B cell (primary cell): ENCODE results near the gene CFAP47. TPM values are rescaled to one million over a fixed set of nuclear protein-coding genes. Genes with fewer than 3 reads are reported as not detected.

ENCODE experiments used
- ATAC-seq: fragments of 200-7000 bp; cut with Tn5 transposase; one replicate; pipeline ENCODE4 v1.10.0; 2021; ENCODE audit warnings: low read depth, mild to moderate bottlenecking, moderate number of reproducible peaks, moderate library complexity
- CTCF ChIA-PET: fragments of 350-600 bp; sonication (Branson Sonifier 250); formaldehyde crosslinking; loops from one replicate; lab custom pipeline; 2021; ENCODE audit warnings: antibody characterized with exemption, inconsistent platforms; lab: Charles Lee
- POLR2A ChIA-PET: fragments of 350-600 bp; sonication (Branson Sonifier 250); formaldehyde crosslinking; loops from one replicate; lab custom pipeline; 2021; ENCODE audit warnings: antibody characterized with exemption; lab: Charles Lee
- DNase-seq: peaks from one replicate; pipeline ENCODE4 v3.0.0; 2013
- H2AFZ ChIP-seq: 2 replicates; pipeline ENCODE4 v1.6.1; 2012; ENCODE audit warnings: mild to moderate bottlenecking, low read depth, low read length; ENCODE audit not compliant: insufficient read depth, poor library complexity, severe bottlenecking
- H3K27ac ChIP-seq, 2 donors: 1 replicate in 1 of 2; 2 replicates in 1 of 2; pipeline ENCODE4 v1.5.1; 2012 to 2013; ENCODE audit warnings: low read length in 2 of 2, mild to moderate bottlenecking in 2 of 2, moderate library complexity in 1 of 2
- H3K27me3 ChIP-seq, 4 experiments: fragments of 200-600 bp in 1 of 4; sonication (generic) in 1 of 4; replicated peaks in 1 of 4; 1 replicate in 2 of 4; 2 replicates in 2 of 4; pipeline versions ENCODE4 v1.6.1 to v1.7.0; 2013 to 2016; ENCODE audit warnings: low read length in 3 of 4, mild to moderate bottlenecking in 2 of 4, mixed read lengths in 1 of 4, moderate library complexity in 1 of 4; ENCODE audit not compliant: insufficient read depth in 4 of 4, control insufficient read depth in 3 of 4; ENCODE audit errors: control extremely low read depth in 1 of 4
- H3K36me3 ChIP-seq, 2 experiments: replicated peaks in 1 of 2; 1 replicate in 1 of 2; 2 replicates in 1 of 2; pipeline versions ENCODE4 v1.6.1 to v1.7.1; 2013; ENCODE audit warnings: low read length in 1 of 2; ENCODE audit not compliant: insufficient read depth in 2 of 2, control insufficient read depth in 1 of 2; ENCODE audit errors: control extremely low read depth in 1 of 2, extremely low read depth in 1 of 2
- H3K4me1 ChIP-seq, 2 donors: fragments of 200-600 bp in 1 of 2; sonication (generic) in 1 of 2; 1 replicate in 1 of 2; 2 replicates in 1 of 2; pipeline versions ENCODE4 v1.5.1 to v1.6.1; 2013 to 2017; ENCODE audit warnings: low read length in 2 of 2; ENCODE audit not compliant: control insufficient read depth in 2 of 2, insufficient read depth in 2 of 2
- H3K4me2 ChIP-seq: replicated peaks from 2 replicates; pipeline ENCODE3; 2012; ENCODE audit warnings: mild to moderate bottlenecking, low read depth, low read length; ENCODE audit not compliant: poor library complexity, severe bottlenecking
- H3K4me3 ChIP-seq, 5 experiments: fragments of 200-600 bp in 1 of 5; sonication (generic) in 1 of 5; 1 replicate in 3 of 5; 2 replicates in 2 of 5; pipeline versions ENCODE4 v1.5.1 to v1.7.0; 2011 to 2016; ENCODE audit warnings: low read length in 4 of 5, mild to moderate bottlenecking in 4 of 5, low read depth in 2 of 5, control low read depth in 1 of 5, moderate library complexity in 1 of 5; ENCODE audit not compliant: insufficient read depth in 1 of 5; ENCODE audit errors: control extremely low read depth in 1 of 5, extremely low read depth in 1 of 5
- H3K79me2 ChIP-seq: fragments of 200-600 bp; sonication (generic); one replicate; pipeline ENCODE4 v1.6.0; 2016; ENCODE audit warnings: low read length; ENCODE audit not compliant: control insufficient read depth, insufficient read depth
- H3K9ac ChIP-seq: fragments of 200-600 bp; sonication (generic); 2 replicates; pipeline ENCODE4 v1.6.1; 2017; ENCODE audit warnings: mild to moderate bottlenecking, low read length, moderate library complexity
- H3K9me3 ChIP-seq, 3 donors: one replicate each; pipeline versions ENCODE4 v1.6.1 to v1.7.1; 2013; ENCODE audit warnings: low read length in 2 of 3; ENCODE audit not compliant: control insufficient read depth in 2 of 3, insufficient read depth in 1 of 3; ENCODE audit errors: control extremely low read depth in 1 of 3
- H4K20me1 ChIP-seq: 2 replicates; pipeline ENCODE4 v1.6.0; 2012; ENCODE audit warnings: mild to moderate bottlenecking, low read length; ENCODE audit not compliant: insufficient read depth, control insufficient read depth, poor library complexity, severe bottlenecking
- H3K27ac Mint-ChIP-seq: one replicate; pipeline ENCODE4 v1.8.0; 2021; ENCODE audit warnings: mixed read lengths
- H3K27me3 Mint-ChIP-seq: one replicate; pipeline ENCODE4 v1.8.0; 2021; ENCODE audit warnings: mixed read lengths
- H3K4me1 Mint-ChIP-seq: one replicate; pipeline ENCODE4 v1.8.0; 2021; ENCODE audit warnings: mixed read lengths
- H3K4me3 Mint-ChIP-seq: one replicate; pipeline ENCODE4 v1.8.0; 2021; ENCODE audit warnings: mixed read lengths
- H3K9me3 Mint-ChIP-seq: one replicate; pipeline ENCODE4 v1.8.0; 2022; ENCODE audit warnings: mixed read lengths; ENCODE audit not compliant: insufficient read depth
- EZH2 ChIP-seq: IDR thresholded peaks from 2 replicates; pipeline ENCODE4 v1.6.1; 2012; ENCODE audit warnings: borderline replicate concordance, low read depth, mild to moderate bottlenecking, moderate library complexity, low read length; ENCODE audit not compliant: insufficient read depth, poor library complexity, severe bottlenecking
- WGBS: methylation state at CpG from one replicate; pipeline ENCODE4 v1.1.5; 2013; ENCODE audit warnings: missing lambda C conversion rate; ENCODE audit not compliant: insufficient coverage; 5-methylcytosine and 5-hydroxymethylcytosine counted together
- intact Hi-C: fragments of 100-400 bp; cut with micrococcal nuclease; formaldehyde crosslinking; loops from one replicate; pipeline ENCODE4 v1.10.0; 2022
- polyA plus RNA-seq: library from polyadenylated mRNA; depleted of rRNA; stranded (reverse); fragments of >200 nt; gene quantifications from 2 replicates; pipeline ENCODE4 v1.2.3, GENCODE V29; 2012
- total RNA-seq, 2 donors: library from RNA; stranded (reverse); fragments of 120-200 nt in 1 of 2; gene quantifications; 1 replicate in 1 of 2; 2 replicates in 1 of 2; pipeline versions ENCODE4 v1.2.3 to v1.2.4, GENCODE V29; 2013 to 2022
- TF ChIP-seq, protein P1 (sequence below): fragments of 200-600 bp; IDR thresholded peaks from one replicate; pipeline ENCODE4 v1.8.0; 2022; ENCODE audit warnings: antibody characterized with exemption, mild to moderate bottlenecking

CFAP47 gene
- total and polyA plus RNA-seq, 2 donors (not counting 1 experiment from before 2014, with no cell fraction given) = not detected

DNA sequence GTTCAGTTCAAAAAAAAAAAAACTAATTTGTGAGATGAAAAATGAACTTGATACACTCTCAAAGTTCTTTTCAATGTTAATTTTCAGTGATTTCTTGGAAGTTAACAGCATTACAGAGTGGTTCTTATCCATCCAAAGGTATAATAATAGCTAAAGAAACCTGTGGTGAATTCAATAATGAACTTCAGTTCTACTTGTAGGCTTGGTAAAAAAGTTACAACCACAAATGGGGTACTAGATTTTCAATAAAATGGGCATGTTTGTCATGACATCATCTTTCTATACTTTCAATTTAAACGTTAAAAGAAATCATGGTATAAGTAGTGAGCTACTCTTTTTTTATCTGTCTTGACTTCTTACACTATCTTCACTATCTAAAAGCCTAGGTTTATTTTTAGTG, 424.8 kb downstream of the CFAP47 start:
- intact Hi-C loops = no loop called here
- TF ChIP-seq, protein P1, sequence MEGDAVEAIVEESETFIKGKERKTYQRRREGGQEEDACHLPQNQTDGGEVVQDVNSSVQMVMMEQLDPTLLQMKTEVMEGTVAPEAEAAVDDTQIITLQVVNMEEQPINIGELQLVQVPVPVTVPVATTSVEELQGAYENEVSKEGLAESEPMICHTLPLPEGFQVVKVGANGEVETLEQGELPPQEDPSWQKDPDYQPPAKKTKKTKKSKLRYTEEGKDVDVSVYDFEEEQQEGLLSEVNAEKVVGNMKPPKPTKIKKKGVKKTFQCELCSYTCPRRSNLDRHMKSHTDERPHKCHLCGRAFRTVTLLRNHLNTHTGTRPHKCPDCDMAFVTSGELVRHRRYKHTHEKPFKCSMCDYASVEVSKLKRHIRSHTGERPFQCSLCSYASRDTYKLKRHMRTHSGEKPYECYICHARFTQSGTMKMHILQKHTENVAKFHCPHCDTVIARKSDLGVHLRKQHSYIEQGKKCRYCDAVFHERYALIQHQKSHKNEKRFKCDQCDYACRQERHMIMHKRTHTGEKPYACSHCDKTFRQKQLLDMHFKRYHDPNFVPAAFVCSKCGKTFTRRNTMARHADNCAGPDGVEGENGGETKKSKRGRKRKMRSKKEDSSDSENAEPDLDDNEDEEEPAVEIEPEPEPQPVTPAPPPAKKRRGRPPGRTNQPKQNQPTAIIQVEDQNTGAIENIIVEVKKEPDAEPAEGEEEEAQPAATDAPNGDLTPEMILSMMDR = no peak
- no peak for TF ChIP-seq EZH2
- H3K27me3 Mint-ChIP-seq = no peaks in the 10 kb centered on the region
- H3K4me1 ChIP-seq = no peaks in the 10 kb centered on the region
- no peak overlapping the region for H3K4me3 Mint-ChIP-seq
- no peak overlapping the region for H3K9ac ChIP-seq
- no CpG with 5 or more reads among the region's 1 CpG for WGBS
- no peaks in the 10 kb centered on the region for H4K20me1 ChIP-seq
- H3K27ac Mint-ChIP-seq = no peak overlapping the region
- H3K27me3 ChIP-seq = no peaks in the 10 kb centered on the region
- H3K27ac ChIP-seq = no peak overlapping the region
- H3K9me3 Mint-ChIP-seq = no peaks in the 10 kb centered on the region
- ATAC-seq (no peak), DNase-seq (no peak)
- CTCF ChIA-PET = no interaction called here
- no peak overlapping the region for H3K4me3 ChIP-seq
- H3K36me3 ChIP-seq = no peaks in the 10 kb centered on the region
- H3K4me2 ChIP-seq = no peak overlapping the region
- no peaks in the 10 kb centered on the region for H3K79me2 ChIP-seq
- POLR2A ChIA-PET = no interaction called here
- no peaks in the 10 kb centered on the region for H3K9me3 ChIP-seq
- no peaks in the 10 kb centered on the region for H3K4me1 Mint-ChIP-seq
- H2AFZ ChIP-seq = no peak overlapping the region

- Mint-ChIP-seq H3K4me1 (no peaks in the 10 kb centered on the region), H3K27me3 (no peaks in the 10 kb centered on the region), H3K9me3 (no peaks in the 10 kb centered on the region), H3K4me3 (no peak overlapping the region), H3K27ac (no peak overlapping the region)
- ATAC-seq (no peak), DNase-seq (no peak)
- no peaks in the 10 kb centered on the region for H3K4me1 ChIP-seq
- CTCF ChIA-PET = no interaction called here
- H3K36me3 ChIP-seq = no peaks in the 10 kb centered on the region
- H3K27ac ChIP-seq = no peak overlapping the region
- H3K9ac ChIP-seq = no peak overlapping the region
- no peak overlapping the region for H3K4me3 ChIP-seq
- no peak overlapping the region for H2AFZ ChIP-seq
- no CpG with 5 or more reads among the region's 1 CpG for WGBS
- no peaks in the 10 kb centered on the region for H3K27me3 ChIP-seq
- no peak overlapping the region for H3K4me2 ChIP-seq
- no peaks in the 10 kb centered on the region for H4K20me1 ChIP-seq
- no peaks in the 10 kb centered on the region for H3K9me3 ChIP-seq
- TF ChIP-seq EZH2 = no peak
- H3K79me2 ChIP-seq = no peaks in the 10 kb centered on the region
- POLR2A ChIA-PET = no interaction called here
- intact Hi-C loops = no loop called here
Observed at GRCh38 chrX:36348509-36348908, 429.0 kb downstream of the CFAP47 start.
